Astrocyte (in vitro differentiated cells and primary cell): ENCODE measurements around the gene PLEKHG4B. TPM values are rescaled to one million over a fixed set of nuclear protein-coding genes. Genes with fewer than 3 reads are reported as not detected.

Experiments used
- DNase-seq: peaks from one replicate; pipeline ENCODE4 v3.0.0-alpha.2; 2010; ENCODE audit warnings: low read depth
- FAIRE-seq: peaks from 2 replicates; lab custom pipeline; 2011; peaks lifted over from hg19 to GRCh38; lab: Jason Lieb, UNC
- H2AFZ ChIP-seq: 2 replicates; pipeline ENCODE4 v1.6.0; 2012; ENCODE audit warnings: low read depth, low read length, inconsistent platforms
- H3K27ac ChIP-seq: 2 replicates; pipeline ENCODE4 v1.5.1; 2011; ENCODE audit warnings: low read depth, low read length, inconsistent platforms
- H3K27me3 ChIP-seq: 2 replicates; pipeline ENCODE4 v1.6.0; 2011; ENCODE audit warnings: low read length, inconsistent platforms; ENCODE audit not compliant: insufficient read depth
- H3K36me3 ChIP-seq: 2 replicates; pipeline ENCODE4 v1.5.1; 2011; ENCODE audit warnings: low read length, inconsistent platforms; ENCODE audit not compliant: insufficient read depth
- H3K4me1 ChIP-seq: 2 replicates; pipeline ENCODE4 v1.5.1; 2011; ENCODE audit warnings: low read length, inconsistent platforms; ENCODE audit not compliant: insufficient read depth
- H3K4me2 ChIP-seq: 2 replicates; pipeline ENCODE4 v1.6.0; 2012; ENCODE audit warnings: low read length, inconsistent platforms
- H3K4me3 ChIP-seq: 2 replicates; pipeline ENCODE4 v1.5.1; 2011; ENCODE audit warnings: low read depth, mild to moderate bottlenecking, low read length, inconsistent platforms; ENCODE audit not compliant: insufficient read depth
- H3K79me2 ChIP-seq: 2 replicates; pipeline ENCODE4 v1.6.0; 2012; ENCODE audit warnings: mild to moderate bottlenecking, low read length, inconsistent platforms; ENCODE audit not compliant: insufficient read depth
- H3K9ac ChIP-seq: 2 replicates; pipeline ENCODE4 v1.6.0; 2012; ENCODE audit warnings: mild to moderate bottlenecking, low read length, inconsistent platforms
- H3K9me3 ChIP-seq: 2 replicates; pipeline ENCODE4 v1.5.1; 2012; ENCODE audit warnings: low read depth, mild to moderate bottlenecking, low read length, inconsistent platforms; ENCODE audit not compliant: insufficient read depth
- H4K20me1 ChIP-seq: 2 replicates; pipeline ENCODE4 v1.6.0; 2012; ENCODE audit warnings: low read length, inconsistent platforms; ENCODE audit not compliant: insufficient read depth
- H3K27ac Mint-ChIP-seq: one replicate; pipeline ENCODE4 v1.8.0; 2021; ENCODE audit warnings: mild to moderate bottlenecking, mixed read lengths; ENCODE audit not compliant: unreplicated experiment
- H3K27me3 Mint-ChIP-seq: one replicate; pipeline ENCODE4 v1.8.0; 2021; ENCODE audit warnings: low read depth, mixed read lengths; ENCODE audit not compliant: unreplicated experiment
- H3K36me3 Mint-ChIP-seq: one replicate; pipeline ENCODE4 v1.8.0; 2021; ENCODE audit warnings: low read depth, mixed read lengths; ENCODE audit not compliant: unreplicated experiment
- H3K4me1 Mint-ChIP-seq: one replicate; pipeline ENCODE4 v1.8.0; 2021; ENCODE audit warnings: low read depth, mixed read lengths; ENCODE audit not compliant: unreplicated experiment
- H3K4me3 Mint-ChIP-seq: one replicate; pipeline ENCODE4 v1.8.0; 2021; ENCODE audit warnings: mild to moderate bottlenecking, moderate library complexity, mixed read lengths; ENCODE audit not compliant: unreplicated experiment
- H3K9me3 Mint-ChIP-seq: one replicate; pipeline ENCODE4 v1.8.0; 2021; ENCODE audit warnings: mild to moderate bottlenecking, mixed read lengths; ENCODE audit not compliant: unreplicated experiment
- CTCF ChIP-seq: IDR thresholded peaks from 2 replicates; pipeline ENCODE4 v1.5.1; 2011; ENCODE audit warnings: low read depth, mild to moderate bottlenecking, inconsistent platforms, low read length, moderate library complexity; ENCODE audit not compliant: insufficient read depth
- EZH2 ChIP-seq: IDR thresholded peaks from 2 replicates; pipeline ENCODE4 v1.6.1; 2012; ENCODE audit warnings: mild to moderate bottlenecking, low read length, inconsistent platforms; ENCODE audit not compliant: insufficient read depth
- total RNA-seq: library from RNA; stranded (reverse); gene quantifications from 2 replicates; pipeline ENCODE4 v1.2.1, GENCODE V29; 2021

Gene PLEKHG4B
- total RNA-seq, 1 donor from 2014 or later = 8.1 TPM

GRCh38 chr5:204462-204861 lies 112.5 kb downstream of the PLEKHG4B start:
- H3K79me2 ChIP-seq = peaks cover 34% of the 10 kb centered on the region
- peaks cover 23% of the 10 kb centered on the region for H3K4me1 ChIP-seq
- H3K9ac ChIP-seq = no peak overlapping the region
- H2AFZ ChIP-seq = no peak overlapping the region
- H3K27ac ChIP-seq = no peak overlapping the region
- H3K9me3 ChIP-seq = no peaks in the 10 kb centered on the region
- no peaks in the 10 kb centered on the region for H3K27me3 Mint-ChIP-seq
- H3K4me2 ChIP-seq = no peak overlapping the region
- no peaks in the 10 kb centered on the region for H3K36me3 ChIP-seq
- H3K36me3 Mint-ChIP-seq = peaks cover 11% of the 10 kb centered on the region
- no peak for DNase-seq
- FAIRE-seq = no peak
- H4K20me1 ChIP-seq = peaks cover 77% of the 10 kb centered on the region
- no peaks in the 10 kb centered on the region for H3K9me3 Mint-ChIP-seq
- TF ChIP-seq EZH2 (no peak), CTCF (no peak)
- peaks cover 16% of the 10 kb centered on the region for H3K4me1 Mint-ChIP-seq
- H3K4me3 ChIP-seq = no peak overlapping the region
- H3K27ac Mint-ChIP-seq = no peak overlapping the region
- H3K4me3 Mint-ChIP-seq = no peak overlapping the region
- no peaks in the 10 kb centered on the region for H3K27me3 ChIP-seq

- H3K27me3 Mint-ChIP-seq = no peaks in the 10 kb centered on the region
- Histone ChIP-seq H2AFZ (no peak overlapping the region), H4K20me1 (peaks cover 77% of the 10 kb centered on the region)
Measured at GRCh38 chr5:204966-205670, 113.2 kb downstream of the PLEKHG4B start.

More at GRCh38 chr5:204966-205670, 113.2 kb downstream of the PLEKHG4B start:
- Histone ChIP-seq H3K4me1 (peaks cover 23% of the 10 kb centered on the region), H3K79me2 (peaks cover 37% of the 10 kb centered on the region), H3K4me3 (no peak overlapping the region), H3K9me3 (no peaks in the 10 kb centered on the region), H3K9ac (no peak overlapping the region), H3K27ac (no peak overlapping the region), H3K36me3 (no peaks in the 10 kb centered on the region), H3K4me2 (no peak overlapping the region), H3K27me3 (no peaks in the 10 kb centered on the region)
- TF ChIP-seq CTCF (no peak), EZH2 (no peak)
- Mint-ChIP-seq H3K36me3 (peaks cover 11% of the 10 kb centered on the region), H3K27ac (no peak overlapping the region), H3K9me3 (no peaks in the 10 kb centered on the region), H3K4me3 (no peak overlapping the region), H3K4me1 (peaks cover 16% of the 10 kb centered on the region)
- DNase-seq (no peak), FAIRE-seq (no peak)
